SIG-M5 (cell line): ENCODE results near the gene CNOT6L.
A peak's percentile ranks its signal among the peaks of the same experiment; 100 is the strongest.

Experiments used
- DNase-seq: peaks from one replicate; lab custom pipeline; 2025; lab: John Stamatoyannopoulos, UW

Gene CNOT6L

GRCh38 chr4:77820649-77821561 lies 1.7 kb upstream of the CNOT6L start:
- DNase-seq: no peak

GRCh38 chr4:77819843-77820648 lies 878 bp upstream of the CNOT6L start:
- peak; percentile 36 for DNase-seq

- no peak for DNase-seq
Observed at GRCh38 chr4:77819404-77819842, 255 bp upstream of the CNOT6L start.

- DNase-seq: peak; percentile 20
Observed at GRCh38 chr4:77818073-77818601, 1.0 kb downstream of the CNOT6L start.

- no peak for DNase-seq
Observed at GRCh38 chr4:77817304-77818072, 1.7 kb downstream of the CNOT6L start.

GRCh38 chr4:77816546-77816945 lies 2.6 kb downstream of the CNOT6L start:
- DNase-seq: no peak

GRCh38 chr4:77815636-77816035 lies 3.5 kb downstream of the CNOT6L start:
- no peak for DNase-seq

- no peak for DNase-seq
Observed at GRCh38 chr4:77805840-77806239, 13.3 kb downstream of the CNOT6L start.

GRCh38 chr4:77804471-77804870 lies 14.7 kb downstream of the CNOT6L start:
- no peak for DNase-seq

- no peak for DNase-seq
Observed at GRCh38 chr4:77802402-77802801, 16.8 kb downstream of the CNOT6L start.

- no peak for DNase-seq
Observed at GRCh38 chr4:77801260-77801608, 17.9 kb downstream of the CNOT6L start.

GRCh38 chr4:77800483-77801259 lies 18.5 kb downstream of the CNOT6L start:
- DNase-seq: no peak

GRCh38 chr4:77800077-77800476 lies 19.1 kb downstream of the CNOT6L start:
- no peak for DNase-seq

- DNase-seq: no peak
Observed at GRCh38 chr4:77798385-77798784, 20.8 kb downstream of the CNOT6L start.

GRCh38 chr4:77797239-77797638 lies 21.9 kb downstream of the CNOT6L start:
- no peak for DNase-seq

- no peak for DNase-seq
Observed at GRCh38 chr4:77795326-77795725, 23.8 kb downstream of the CNOT6L start.

GRCh38 chr4:77790146-77790545 lies 29.0 kb downstream of the CNOT6L start:
- no peak for DNase-seq

GRCh38 chr4:77788990-77789389 lies 30.2 kb downstream of the CNOT6L start:
- no peak for DNase-seq

- DNase-seq: no peak
Observed at GRCh38 chr4:77787969-77788368, 31.2 kb downstream of the CNOT6L start.

- no peak for DNase-seq
Observed at GRCh38 chr4:77785669-77786068, 33.5 kb downstream of the CNOT6L start.

GRCh38 chr4:77783895-77784294 lies 35.3 kb downstream of the CNOT6L start:
- no peak for DNase-seq
